Suprapubic skin (tissue), 4 donors: ENCODE measurements around the gene MPZL2. TPM values are rescaled to one million over a fixed set of nuclear protein-coding genes. Genes with fewer than 3 reads are reported as not detected.

Source experiments
- DNase-seq, 2 donors: peaks; one replicate each; pipeline ENCODE4 v3.0.0-alpha.2; 2019; ENCODE audit warnings: low spot score in 2 of 2
- H3K27ac ChIP-seq: fragments of 200-600 bp; sonication (generic); one replicate; pipeline ENCODE4 v1.5.1; 2019
- H3K27me3 ChIP-seq: fragments of 200-600 bp; sonication (generic); one replicate; pipeline ENCODE4 v1.5.1; 2019
- H3K36me3 ChIP-seq: fragments of 200-600 bp; sonication (generic); one replicate; pipeline ENCODE4 v1.5.1; 2019
- H3K4me1 ChIP-seq: fragments of 200-600 bp; sonication (generic); one replicate; pipeline ENCODE4 v1.5.1; 2019
- H3K4me3 ChIP-seq: fragments of 200-600 bp; sonication (generic); one replicate; pipeline ENCODE4 v1.5.1; 2019; ENCODE audit warnings: mild to moderate bottlenecking
- H3K9me3 ChIP-seq: fragments of 200-600 bp; sonication (generic); one replicate; pipeline ENCODE4 v1.5.1; 2019
- CTCF ChIP-seq, 2 donors: fragments of 200-600 bp in 1 of 2; fragments of 450-650 bp in 1 of 2; sonication (generic) in 1 of 2; IDR thresholded peaks; one replicate each; pipeline ENCODE4 v1.5.1; 2016 to 2019; ENCODE audit warnings: antibody characterized with exemption in 2 of 2, mild to moderate bottlenecking in 1 of 2, moderate library complexity in 1 of 2
- EP300 ChIP-seq: sonication (generic); formaldehyde crosslinking; IDR thresholded peaks from one replicate; pipeline ENCODE4 v1.6.1; 2017; ENCODE audit warnings: antibody characterized with exemption
- POLR2A ChIP-seq, 2 donors: fragments of 450-650 bp; IDR thresholded peaks; one replicate each; pipeline ENCODE4 v1.6.1; 2017; ENCODE audit warnings: antibody characterized with exemption in 2 of 2, mild to moderate bottlenecking in 2 of 2, moderate library complexity in 2 of 2
- POLR2AphosphoS5 ChIP-seq, 3 donors: sonication (generic); formaldehyde crosslinking; IDR thresholded peaks; one replicate each; pipeline ENCODE4 v1.6.1; 2017; ENCODE audit warnings: antibody characterized with exemption in 3 of 3
- WGBS: methylation state at CpG from one replicate; pipeline ENCODE4 v1.1.5; 2018; 5-methylcytosine and 5-hydroxymethylcytosine counted together
- total RNA-seq, 4 donors: library from RNA; depleted of rRNA; stranded (reverse); fragments of >200 nt; gene quantifications; one replicate each; pipeline ENCODE4 v1.1.0, GENCODE V29; 2016

The MPZL2 gene
- total RNA-seq, 4 donors from 2014 or later: 54.5 to 111 (median 56.7) TPM

- peak overlapping the region; percentile 47 for H3K27ac ChIP-seq
- no peak overlapping the region for H3K4me3 ChIP-seq
- no peaks in the 10 kb centered on the region for H3K9me3 ChIP-seq
- no peak for TF ChIP-seq POLR2A (IDR thresholded peaks at IDR 0.05)
- H3K27me3 ChIP-seq: no peaks in the 10 kb centered on the region
- WGBS: 18% methylated on average over 9 of the region's 9 CpGs
- H3K36me3 ChIP-seq: no peaks in the 10 kb centered on the region
- peaks cover 16% of the 10 kb centered on the region for H3K4me1 ChIP-seq
- DNase-seq: no peak
These were observed 26.8 kb upstream of the MPZL2 start for GRCh38 chr11:118290923-118291322.

DNA sequence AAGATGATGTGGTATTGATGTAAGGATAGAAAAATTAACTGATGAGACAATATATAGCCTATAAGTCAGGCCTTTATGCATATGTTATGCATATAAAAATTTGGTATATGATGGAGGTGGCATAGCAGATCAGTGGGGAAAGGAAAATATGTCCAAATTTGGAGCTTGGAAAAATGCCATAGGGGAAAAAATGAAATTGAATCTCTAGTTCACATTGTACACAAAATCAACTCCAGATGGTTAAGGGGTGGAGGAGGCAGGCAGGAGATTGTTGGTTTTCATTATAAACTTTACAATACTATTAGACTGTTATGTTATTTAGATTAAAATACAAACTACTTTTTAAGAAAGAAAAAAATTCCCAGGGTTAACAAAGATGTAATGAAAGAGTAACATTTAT, 25.3 kb upstream of the MPZL2 start:
- no peaks in the 10 kb centered on the region for H3K36me3 ChIP-seq
- no peak overlapping the region for H3K27ac ChIP-seq
- no peaks in the 10 kb centered on the region for H3K9me3 ChIP-seq
- TF ChIP-seq POLR2A (IDR thresholded peaks at IDR 0.05) (no peak), CTCF (IDR thresholded peaks at IDR 0.05) (no peak), POLR2AphosphoS5 (IDR thresholded peaks at IDR 0.05) (no peak), EP300 (no peak)
- DNase-seq: no peak
- H3K4me1 ChIP-seq: peaks cover 16% of the 10 kb centered on the region
- no peaks in the 10 kb centered on the region for H3K27me3 ChIP-seq
- H3K4me3 ChIP-seq: no peak overlapping the region

DNA sequence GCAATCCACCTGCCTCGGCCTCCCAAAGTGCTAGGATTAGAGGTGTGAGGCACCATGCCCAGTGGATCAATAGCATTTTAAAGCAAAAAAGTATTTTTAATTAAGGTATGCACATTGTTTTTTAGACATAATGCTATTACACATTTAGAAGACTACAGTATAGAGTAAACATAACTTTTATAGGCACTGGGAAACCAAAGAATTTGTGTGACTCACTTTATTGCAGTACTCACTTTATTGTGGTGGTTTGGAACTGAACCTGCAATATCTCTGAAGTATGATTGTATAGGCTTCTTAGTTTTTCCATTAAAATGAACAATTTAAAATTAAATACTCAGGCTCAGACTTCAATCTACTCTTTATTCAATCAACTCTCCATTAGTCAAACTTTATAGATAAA, 22.9 kb upstream of the MPZL2 start:
- Histone ChIP-seq H3K36me3 (no peaks in the 10 kb centered on the region), H3K27ac (no peak overlapping the region), H3K9me3 (no peaks in the 10 kb centered on the region), H3K4me3 (no peak overlapping the region), H3K27me3 (no peaks in the 10 kb centered on the region), H3K4me1 (peaks cover 15% of the 10 kb centered on the region)
- TF ChIP-seq POLR2A (IDR thresholded peaks at IDR 0.05) (no peak), EP300 (no peak), POLR2AphosphoS5 (IDR thresholded peaks at IDR 0.05) (no peak), CTCF (IDR thresholded peaks at IDR 0.05) (no peak)
- WGBS: 79% methylated on average over 1 of the region's 1 CpG
- no peak for DNase-seq

- Histone ChIP-seq H3K36me3 (no peaks in the 10 kb centered on the region), H3K4me3 (no peak overlapping the region), H3K27ac (no peak overlapping the region), H3K4me1 (peaks cover 11% of the 10 kb centered on the region), H3K9me3 (no peaks in the 10 kb centered on the region), H3K27me3 (no peaks in the 10 kb centered on the region)
- TF ChIP-seq POLR2AphosphoS5 (IDR thresholded peaks at IDR 0.05) (no peak), EP300 (no peak), POLR2A (IDR thresholded peaks at IDR 0.05) (no peak), CTCF (IDR thresholded peaks at IDR 0.05) (no peak)
- 88% methylated on average over 2 of the region's 2 CpGs for WGBS
- no peak for DNase-seq
These were observed 22.4 kb upstream of the MPZL2 start for GRCh38 chr11:118286545-118286944.

DNA sequence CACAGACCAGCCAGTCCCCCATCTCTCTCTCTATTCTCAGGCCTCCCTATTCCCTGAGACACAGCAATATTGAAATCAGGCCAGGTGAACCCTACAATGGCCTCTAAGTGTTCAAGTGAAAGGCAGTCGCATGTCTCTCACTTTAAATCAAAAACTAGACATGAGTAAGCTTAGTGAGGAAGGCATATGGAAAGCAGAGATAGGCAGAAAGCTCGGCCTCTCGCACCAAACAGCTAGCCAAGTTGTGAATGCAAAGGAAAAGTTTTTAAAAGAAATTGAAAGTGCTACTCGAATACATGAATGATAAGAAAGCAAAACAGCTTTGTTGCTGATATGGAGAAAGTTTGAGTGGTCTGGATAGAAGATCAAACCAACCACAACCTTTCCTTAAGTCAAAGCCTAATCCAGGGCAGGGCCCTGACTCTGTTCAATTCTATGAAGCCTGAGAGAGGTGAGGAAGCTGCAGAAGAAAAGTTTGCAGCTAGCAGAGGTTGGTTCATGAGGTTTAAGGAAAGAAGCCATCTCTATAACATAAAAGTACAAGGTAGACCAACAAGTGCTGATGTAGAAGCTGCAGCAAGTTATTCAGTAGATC, 19.8 kb upstream of the MPZL2 start:
- Histone ChIP-seq H3K36me3 (no peaks in the 10 kb centered on the region), H3K9me3 (no peaks in the 10 kb centered on the region), H3K4me1 (no peaks in the 10 kb centered on the region), H3K4me3 (no peak overlapping the region), H3K27ac (no peak overlapping the region), H3K27me3 (no peaks in the 10 kb centered on the region)
- WGBS: 67% methylated on average over 4 of the region's 4 CpGs
- TF ChIP-seq EP300 (no peak), POLR2AphosphoS5 (IDR thresholded peaks at IDR 0.05) (no peak), POLR2A (IDR thresholded peaks at IDR 0.05) (no peak), CTCF (IDR thresholded peaks at IDR 0.05) (no peak)
- DNase-seq: no peak
